ENCODE results near the gene ATP8A2.

ATP8A2 gene

DNA sequence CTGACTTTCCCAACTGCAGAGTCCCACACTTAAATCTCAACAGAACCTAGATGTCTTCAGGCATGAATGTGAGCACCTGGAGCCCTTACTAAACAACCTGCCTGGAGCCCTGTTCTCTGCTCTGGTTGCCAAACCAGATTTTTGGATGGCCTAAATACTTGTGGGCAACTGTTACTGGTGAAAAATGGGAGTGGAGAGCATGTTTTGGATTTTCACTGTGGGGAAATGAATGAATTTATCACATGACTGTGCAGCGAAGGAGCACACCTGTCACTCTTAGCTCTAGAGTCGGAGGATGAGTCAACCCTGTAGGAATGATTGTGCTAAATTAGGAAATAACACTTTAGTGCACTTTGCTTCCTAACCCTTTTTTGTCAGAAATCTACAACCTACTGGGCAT, 649.7 kb downstream of the ATP8A2 start:
- no peak for DNase-seq

DNA sequence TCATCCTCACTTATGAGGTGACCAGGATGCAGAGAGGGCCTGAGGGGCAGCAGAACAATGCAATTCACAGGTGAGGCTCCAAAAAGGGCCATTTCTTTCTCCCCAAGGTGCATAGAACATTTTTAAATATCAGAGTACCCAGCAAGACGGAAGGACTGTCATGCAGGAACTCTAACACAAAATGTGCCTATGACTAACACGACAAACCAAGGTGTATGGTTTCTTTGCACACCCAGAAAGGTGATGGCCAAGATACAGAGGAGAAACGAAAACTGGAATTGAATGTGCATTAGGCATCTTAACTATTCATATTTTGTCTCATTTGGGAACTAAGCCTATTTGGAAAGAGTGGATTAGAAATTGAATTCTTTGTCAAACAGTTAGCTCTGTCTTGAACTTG, 650.2 kb downstream of the ATP8A2 start:
- DNase-seq: no peak

DNA sequence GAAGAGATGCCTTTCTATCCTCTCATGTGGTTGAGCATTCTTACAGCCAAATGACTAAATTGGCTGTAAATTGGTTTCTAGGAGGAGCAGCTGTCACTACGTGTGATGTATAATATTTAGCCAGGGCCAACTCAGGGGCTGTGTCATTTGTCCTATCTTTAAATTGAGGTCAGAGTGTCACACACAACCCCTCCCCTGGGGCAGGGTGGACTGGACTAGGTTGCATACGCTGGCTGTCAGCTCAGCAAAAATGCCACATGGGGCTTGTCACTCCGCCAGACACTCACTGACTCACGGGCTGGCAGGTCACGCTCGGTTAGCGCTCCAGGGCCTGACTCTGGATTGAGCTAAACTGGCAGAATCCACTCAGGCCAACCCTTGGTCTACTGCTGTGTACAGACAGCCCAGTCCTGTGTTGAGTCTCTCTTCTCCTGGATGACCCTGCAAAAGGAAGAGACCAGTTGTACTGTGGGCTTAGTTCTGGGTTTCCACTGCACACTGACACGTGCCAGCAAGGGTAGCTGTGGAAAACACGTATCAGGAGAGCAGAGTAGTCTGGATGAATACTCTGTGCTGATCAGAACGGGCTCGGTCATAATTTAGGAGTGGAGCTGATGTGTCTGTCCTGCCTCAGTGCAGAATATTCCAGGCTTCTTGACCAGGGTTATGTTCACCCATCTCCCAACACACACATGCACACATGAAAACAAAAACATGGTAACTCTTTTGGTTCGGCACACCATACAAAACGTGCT, 650.9 kb downstream of the ATP8A2 start:
- DNase-seq: no peak

DNA sequence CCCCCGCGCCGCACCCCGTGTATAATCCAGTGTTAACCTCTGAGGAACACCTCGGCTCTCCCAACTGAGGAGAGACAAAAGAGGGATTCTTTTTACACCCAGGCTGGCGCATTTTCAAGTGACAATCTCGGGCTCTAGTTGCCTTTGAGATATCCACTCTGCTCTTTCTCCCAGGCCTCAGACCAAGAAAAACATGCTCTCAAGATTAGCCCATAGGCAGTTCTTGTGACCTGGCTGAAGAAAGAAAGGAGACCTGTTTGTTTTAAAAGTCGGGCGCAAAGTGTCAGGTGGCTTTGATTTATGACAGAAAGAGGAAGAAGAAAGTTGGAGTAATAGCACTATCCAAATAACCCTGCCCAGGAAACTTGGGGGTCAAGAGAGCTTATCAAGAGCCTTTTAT, 652.8 kb downstream of the ATP8A2 start:
- DNase-seq: no peak

GRCh38 chr13:26025196-26025595, 653.4 kb downstream of the ATP8A2 start:
- no peak for DNase-seq

GRCh38 chr13:26025771-26026170, 654.0 kb downstream of the ATP8A2 start:
- DNase-seq: no peak

- DNase-seq: no peak
Observed at GRCh38 chr13:26026211-26026610, 654.4 kb downstream of the ATP8A2 start.

DNA sequence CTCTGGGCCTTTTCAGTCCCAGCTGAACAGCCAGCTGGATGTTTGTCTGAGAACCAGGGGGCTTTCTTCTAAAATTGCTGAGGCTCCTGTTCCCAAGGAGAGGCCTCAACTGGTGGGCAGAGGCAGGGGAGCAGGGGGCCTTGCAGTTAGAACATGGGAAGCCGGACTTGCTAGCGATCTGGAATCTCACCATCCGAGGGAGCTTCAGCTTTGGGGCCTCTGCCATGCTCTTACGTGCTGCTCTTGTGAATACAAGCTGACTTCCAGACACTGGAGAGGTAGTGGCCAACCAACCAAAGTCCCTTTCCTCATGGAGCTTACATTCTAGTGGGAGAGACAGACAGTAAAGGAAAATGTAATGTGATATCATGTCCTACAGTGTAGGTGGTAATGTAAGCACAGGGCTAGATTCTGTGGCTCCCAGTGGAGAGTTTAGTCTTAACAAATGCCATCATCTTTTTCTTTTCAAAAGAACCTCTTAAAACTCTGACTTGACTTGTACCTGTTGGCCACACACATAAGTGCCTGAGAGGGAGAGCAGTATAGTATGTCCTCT, 657.9 kb downstream of the ATP8A2 start:
- DNase-seq: no peak

DNA sequence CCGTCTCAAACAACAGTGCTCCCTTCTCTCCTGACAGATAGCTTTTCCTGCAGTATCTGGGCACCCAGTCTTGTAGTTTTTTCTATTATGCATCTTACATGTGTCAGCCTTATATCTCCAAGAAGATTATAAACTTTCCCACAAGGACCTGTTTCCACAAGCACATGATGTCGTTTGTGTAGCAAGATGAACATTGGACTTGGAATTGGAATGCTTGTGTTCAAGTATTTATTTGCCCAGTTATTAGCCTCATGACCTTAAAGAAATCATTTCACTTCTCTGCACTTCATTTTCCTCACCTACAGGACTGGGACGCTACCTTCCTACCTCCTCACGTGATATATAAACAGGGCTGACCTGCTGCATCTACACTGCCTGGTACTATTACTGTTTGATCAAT, 658.6 kb downstream of the ATP8A2 start:
- no peak for DNase-seq

DNA sequence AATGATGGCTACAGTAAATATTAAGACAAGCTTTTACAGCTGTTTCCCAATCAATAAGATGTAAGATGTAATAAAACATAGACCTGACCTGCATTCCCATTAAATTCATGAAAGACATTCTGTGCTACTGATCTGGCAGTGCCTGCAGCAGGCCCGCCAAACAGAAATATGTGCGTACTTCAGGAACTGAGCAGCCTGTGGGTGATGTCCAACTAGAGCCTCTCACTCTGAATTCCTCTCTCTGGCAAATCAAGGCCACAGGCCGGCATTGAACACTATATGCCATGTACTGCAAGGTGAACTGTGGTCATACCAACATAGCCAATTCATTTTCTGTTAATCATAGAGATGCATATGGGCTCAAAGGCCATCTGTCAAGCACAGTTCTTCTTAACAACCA, 662.2 kb downstream of the ATP8A2 start:
- DNase-seq: no peak

- DNase-seq: no peak
Observed at GRCh38 chr13:26036383-26036782, 664.6 kb downstream of the ATP8A2 start.

- DNase-seq: no peak
Observed at GRCh38 chr13:26037302-26037701, 665.5 kb downstream of the ATP8A2 start.

- no peak for DNase-seq
Observed at GRCh38 chr13:26038931-26039475, 667.2 kb downstream of the ATP8A2 start.

DNA sequence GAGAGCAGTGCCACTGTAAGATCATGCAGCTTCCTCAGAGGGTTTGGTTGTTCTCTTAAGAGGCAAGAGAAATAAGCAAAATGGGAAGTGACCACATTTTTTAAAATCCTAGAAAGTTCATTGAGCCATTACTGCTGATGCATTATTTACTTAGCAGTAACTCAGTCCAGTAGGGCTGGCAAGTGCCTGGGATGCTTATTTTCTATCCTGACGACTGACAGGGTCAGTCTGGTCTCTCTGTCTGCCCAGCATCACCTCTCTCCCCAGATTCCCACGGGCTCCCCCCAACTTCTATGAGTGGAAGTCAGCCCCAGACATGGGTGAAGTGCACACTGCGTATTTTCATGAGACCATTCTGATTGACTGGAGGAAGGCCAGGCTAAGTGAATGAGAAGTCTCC, 669.7 kb downstream of the ATP8A2 start:
- no peak for DNase-seq

DNA sequence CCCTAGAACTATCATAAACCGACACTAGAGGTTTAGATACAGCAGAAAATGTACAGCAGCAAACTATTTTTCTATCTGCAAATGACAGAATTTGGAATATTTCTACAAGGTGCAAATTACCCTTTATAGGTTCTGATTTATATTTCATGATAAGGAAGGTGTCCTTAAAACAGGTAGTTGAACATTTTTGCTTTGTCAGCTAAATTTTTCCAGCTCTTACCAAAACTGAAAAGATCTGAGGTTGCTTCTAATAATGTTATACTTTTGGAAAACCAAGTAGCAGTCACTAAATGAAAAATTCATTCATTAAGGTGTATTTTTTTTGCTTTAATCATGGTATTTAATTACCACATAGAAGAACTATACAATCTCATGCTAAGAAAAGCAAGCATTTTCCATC, 671.0 kb downstream of the ATP8A2 start:
- no peak for DNase-seq

GRCh38 chr13:26045142-26045541, 673.4 kb downstream of the ATP8A2 start:
- no peak for DNase-seq

DNA sequence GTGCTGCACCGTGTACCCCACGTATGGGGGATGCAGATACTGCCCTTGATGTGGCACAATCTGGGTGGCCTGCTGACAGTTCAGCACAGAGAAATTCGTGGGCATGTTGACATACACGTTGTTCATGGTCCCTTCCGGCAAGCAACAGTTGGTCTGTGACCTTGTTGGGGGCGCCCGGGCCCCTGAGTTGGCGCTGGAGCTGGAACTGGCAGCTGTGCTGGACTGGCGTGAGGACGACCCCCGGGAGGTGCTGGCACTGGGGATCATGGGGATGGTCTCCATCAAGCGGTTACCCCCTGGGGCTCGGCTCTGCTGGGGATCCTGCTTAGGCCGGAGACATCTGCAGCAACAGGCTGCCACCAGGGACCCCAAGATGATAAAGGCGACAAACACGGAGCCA, 674.9 kb downstream of the ATP8A2 start:
- no peak for DNase-seq

DNA sequence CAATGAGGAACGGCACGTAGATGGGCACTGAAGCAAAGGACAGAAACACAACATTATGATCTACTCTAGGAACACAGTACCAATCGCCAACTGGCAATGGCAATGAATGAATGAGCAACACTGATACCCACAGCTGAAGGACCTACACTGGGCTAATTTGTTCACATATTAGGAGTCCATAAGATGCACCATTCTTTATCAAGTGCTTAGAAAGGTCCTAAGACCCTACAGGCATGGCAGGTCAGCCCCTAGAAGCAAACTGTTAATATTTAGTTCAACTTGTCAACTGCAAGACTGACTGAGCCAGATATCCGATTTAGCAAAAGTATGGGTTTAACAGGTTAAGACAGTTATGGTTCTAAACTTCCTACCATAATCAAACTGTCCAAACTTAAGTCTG, 675.3 kb downstream of the ATP8A2 start:
- DNase-seq: no peak

DNA sequence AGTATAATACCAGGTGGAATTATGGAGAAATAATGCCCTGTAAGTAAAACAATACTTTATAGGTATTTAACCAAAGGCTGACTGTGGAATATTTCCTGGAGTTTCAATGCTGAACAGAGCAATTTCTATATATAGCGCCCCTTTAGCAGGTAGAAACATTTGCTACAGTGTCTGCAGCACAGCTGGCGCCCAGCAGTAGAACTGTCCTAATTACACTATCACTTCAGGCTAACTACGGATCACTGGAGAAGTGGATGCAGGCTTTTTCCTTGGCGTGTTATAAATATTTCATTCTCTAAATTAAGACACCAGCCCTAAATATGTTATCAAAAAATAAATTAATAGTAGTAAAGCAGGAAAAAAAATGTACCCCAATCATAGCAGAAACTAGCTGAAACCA, 677.0 kb downstream of the ATP8A2 start:
- DNase-seq: no peak

DNA sequence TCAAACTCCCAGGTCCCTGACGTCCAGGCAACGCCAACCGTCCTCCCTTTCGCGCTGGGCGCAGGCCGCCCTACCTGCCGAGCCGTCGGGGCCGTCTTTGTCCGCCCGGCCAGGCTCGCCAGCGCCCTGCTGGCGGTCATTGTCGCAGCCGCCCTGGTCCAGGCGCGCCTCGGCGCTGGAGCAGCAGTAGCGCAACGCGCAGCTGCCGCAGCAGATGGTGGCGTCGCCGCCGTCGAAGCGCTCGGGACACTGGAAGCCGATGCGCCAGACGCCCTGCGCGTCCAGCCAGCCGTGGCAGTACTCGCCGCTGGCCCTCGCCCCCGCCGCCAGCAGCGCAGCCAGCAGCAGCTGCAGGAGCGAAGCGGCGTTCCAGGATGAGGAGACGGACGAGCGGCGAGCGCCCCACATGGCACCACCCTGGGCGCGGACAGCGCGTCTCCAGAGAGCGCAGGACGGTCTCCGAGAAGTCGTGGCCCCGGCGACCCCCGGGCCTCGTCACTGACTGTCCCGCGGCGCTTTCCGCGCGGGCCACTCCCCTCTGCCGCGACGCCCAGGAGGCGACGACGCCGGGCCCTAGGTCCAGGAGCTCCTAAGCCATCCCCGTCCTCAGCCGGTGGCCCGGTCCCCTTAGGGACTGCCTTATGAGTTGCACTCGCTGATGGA, 678.9 kb downstream of the ATP8A2 start:
- no peak for DNase-seq

- no peak for DNase-seq
Observed at GRCh38 chr13:26051231-26051656, 679.5 kb downstream of the ATP8A2 start.

DNA sequence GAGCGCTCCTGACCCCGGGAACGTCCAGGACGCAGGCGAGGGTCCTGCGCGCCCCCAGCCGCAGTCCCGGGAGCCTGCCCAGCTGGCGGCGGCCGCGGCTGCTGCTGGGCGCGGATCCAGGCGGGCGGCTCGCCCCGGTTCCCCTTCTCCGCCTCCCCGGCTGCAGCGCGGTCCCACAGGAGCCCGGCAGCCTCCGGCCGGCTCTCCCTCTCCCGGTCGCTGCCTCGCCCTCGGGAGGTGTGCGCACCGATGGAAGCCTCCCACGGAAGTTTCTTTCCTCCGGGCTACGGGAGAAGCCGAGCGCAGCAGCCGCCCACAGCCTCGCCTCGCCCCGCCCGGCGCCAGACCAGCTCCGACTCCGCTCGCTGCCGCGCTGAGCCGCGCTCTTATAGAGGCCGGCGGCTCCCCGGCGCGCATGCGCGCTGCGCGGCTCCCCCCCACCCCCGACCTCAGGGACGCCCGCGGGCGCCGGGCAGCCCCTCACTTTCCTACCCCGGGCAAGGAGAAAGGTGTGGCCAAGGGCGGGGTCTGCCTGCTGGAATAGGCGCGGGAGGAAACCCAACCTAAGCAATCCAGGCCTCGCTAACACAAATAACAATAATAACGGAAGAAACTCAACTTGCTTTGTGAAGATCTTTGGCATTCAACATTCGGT, 680.0 kb downstream of the ATP8A2 start, which contains the start of gene SHISA2:
TSS of gene SHISA2 (minus strand) at position 360 of the 655 bp plus-strand sequence. CDS start 1,041 bp downstream, outside the sequence.
- no peak for DNase-seq

DNA sequence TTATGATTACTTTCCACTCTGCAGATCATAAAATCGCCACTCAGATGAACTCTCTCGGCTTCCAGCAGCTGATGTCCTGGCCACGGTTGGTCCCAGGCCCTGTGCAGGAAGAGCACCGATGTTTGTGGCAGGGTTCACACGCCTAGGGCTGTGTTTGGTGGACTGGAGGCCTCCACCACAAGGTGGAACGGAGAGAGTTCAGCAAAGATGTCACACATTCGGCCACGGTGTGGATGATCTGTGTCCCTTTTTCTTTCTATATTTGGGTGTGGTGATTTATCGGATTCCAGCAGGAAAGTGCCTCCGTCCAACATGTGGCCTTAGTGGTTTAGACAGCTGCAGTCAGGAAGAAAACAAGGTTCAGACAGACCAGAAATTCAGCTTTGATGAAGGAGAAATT, 680.6 kb downstream of the ATP8A2 start:
- no peak for DNase-seq

Measured in activated T-cell treated with anti-CD3 and anti-CD28 coated beads for 4 hours (primary cell).